HG03520 (cell line): ENCODE results near the gene VPS51.
"Not testable (repeated sequence)": the region's sequence is repeated elsewhere in the genome, so short reads cannot be mapped to it uniquely, and the experiment has no call there.

Experiments
- ATAC-seq: cut with Tn5 transposase; IDR thresholded peaks from one replicate; pipeline ENCODE4 v1.9.1; 2021; ENCODE audit warnings: mild to moderate bottlenecking, moderate library complexity; ENCODE audit not compliant: unreplicated experiment

The VPS51 gene

DNA sequence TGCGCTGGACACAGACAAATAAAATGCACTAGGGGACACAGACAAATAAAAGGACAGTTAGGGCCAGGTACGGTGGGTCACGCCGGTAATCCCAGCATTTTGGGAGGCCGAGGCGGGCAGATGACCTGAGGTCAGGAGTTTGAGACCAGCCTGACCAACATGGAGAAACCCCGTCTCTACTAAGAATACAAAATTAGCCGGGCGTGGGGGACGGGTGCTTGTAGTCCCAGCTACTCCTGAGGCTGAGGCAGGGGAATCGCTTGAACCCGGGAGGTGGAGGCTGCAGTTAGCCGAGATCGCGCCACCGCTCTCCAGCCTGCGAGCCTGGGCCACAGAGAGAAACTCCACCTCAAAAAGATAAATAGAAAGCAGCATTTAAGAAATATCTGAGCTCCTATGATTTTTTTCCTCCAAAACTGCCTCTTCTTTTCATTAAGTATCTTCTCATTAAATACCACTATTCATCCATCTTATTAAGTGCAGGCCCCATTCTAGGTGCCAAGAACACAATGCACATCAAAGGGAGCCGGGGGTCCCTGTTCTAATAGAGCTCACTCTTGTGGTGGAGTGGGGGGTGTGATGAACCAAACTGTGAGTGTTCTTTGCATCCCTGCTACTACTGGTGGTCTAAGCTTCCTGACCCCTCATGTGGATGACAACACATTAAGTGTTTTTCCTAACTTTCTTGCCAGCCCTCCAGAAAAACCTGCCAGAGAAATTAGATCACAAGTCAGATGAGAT lies 22.3 kb downstream of the VPS51 start:
- ATAC-seq: no peak

DNA sequence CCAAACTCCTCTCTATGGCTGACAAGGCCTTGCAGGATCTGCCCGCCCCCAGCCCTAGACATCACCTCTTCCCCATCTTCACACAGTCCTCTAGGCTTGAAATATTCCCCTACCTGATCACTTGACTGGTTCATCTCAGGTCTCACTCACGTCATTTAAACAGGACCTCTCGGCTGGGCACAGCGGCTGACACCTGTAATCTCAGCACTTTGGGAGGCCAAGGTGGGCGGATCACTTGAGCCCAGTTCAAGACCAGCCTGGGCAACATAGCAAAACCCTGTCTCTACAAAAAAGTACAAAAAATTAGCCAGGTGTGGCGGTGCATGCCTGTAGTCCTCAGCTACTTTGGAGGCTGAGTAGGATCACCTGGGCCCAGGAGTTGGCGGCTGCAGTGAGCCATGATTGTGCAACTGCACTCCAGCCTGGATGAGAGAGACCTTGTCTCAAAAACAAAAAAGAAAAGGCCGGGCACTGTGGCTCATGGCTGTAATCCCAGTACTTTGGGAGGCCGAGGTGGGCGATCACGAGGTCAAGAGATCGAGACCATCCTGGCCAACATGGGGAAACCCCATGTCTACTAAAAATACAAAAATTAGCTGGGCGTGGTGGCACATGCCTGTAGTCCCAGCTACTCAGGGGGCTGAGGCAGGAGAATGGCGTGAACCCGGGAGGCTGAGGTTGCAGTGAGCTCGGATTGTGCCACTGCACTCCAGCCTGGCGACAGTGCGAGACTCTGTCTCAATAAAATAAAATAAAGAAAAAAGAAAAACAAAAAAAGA lies 23.1 kb downstream of the VPS51 start:
- ATAC-seq: not testable (repeated sequence)

DNA sequence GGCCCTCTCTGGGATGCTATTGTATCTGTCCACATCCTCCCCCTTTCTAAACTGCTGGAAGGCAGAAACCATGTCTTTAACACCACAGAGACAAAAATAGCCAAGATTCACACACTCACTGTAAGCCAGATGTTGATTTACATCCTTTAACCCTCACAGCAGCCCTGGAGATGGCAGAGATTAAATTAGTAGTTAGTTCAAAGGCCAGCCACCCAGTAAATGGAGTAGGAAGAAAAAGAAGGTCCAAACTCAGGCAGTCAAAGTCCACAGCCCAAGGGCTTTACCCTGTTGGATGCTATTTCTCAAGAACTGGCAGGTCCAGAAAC lies 23.6 kb downstream of the VPS51 start:
- no peak for ATAC-seq

DNA sequence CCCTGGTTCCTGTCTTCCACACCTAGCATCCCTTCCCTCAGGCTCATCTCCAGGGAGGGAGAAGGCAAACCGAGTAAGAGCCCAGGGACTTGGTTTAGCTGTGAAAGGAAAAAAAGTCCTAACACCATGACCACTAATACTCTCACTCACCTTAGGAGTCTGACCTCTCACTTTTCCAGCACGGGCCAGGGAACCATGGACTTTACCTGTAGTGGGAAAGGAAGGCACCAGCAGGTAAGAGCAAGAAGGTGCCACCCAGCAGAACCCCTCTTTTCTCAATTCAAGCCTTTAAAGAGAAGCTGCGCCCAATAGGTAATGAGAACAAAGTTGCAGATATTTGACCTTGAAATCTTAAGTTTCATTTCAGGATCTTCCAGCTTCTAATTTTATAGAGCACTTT lies 24.8 kb downstream of the VPS51 start:
- no peak for ATAC-seq

DNA sequence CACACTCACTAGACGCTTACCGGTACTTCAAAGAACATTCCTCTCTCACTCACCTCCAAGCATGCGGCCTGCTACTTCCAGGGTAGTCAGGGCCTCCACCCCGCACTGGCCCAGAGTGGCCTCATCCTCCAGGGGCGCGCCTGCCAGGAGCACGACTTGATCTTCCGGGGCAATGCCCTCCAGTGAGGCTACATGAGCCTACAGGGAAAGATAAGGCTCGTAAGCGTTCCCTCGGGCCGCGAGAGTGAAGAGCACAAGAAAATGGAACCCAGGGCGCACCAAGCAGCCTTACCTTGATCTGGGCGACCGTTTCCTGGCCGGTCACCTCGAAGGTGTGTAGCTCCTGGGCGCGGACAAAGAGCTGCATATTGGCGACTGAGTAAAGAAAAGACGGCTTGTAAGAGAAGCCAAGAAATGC lies 25.4 kb downstream of the VPS51 start:
- no peak for ATAC-seq

DNA sequence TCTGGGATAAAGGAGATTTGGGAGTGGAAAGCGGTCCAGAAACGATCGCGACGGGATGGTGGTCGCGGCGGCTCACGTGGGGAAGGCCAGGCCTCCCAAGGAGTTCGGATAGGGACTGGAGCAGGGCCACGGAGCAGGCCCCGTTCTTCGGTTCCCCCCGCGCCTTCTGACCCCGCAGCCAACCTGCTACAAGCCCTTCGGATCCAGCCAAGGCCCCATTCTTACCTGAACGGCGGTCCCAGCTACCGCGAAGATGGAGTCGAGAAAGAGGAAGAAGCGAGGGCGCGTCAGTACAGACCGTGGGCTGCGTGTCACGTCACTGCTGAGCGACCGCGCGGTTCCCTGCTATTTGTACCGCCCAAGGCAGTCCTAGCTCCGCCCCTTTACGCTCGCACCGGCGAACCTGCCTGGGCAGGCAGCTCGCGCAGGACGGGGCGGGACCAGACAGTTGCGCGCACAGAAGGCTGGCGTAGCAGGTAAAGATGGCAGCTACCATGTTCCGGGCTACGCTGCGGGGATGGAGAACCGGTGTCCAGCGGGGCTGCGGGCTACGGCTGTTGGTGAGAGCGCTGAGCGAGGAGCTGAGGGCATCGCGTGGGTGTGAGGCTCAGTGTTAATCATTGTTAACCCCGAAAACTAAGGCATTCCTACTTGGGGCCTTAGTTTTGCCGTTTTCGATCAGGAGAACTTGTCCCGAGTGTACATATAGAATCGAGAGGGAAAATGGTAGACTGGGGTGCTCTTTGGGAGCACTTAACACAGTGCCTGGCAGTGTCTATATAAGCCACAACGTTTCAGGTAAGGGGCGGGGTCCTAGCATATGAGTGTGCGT lies 26.1 kb downstream of the VPS51 start, which contains the start of the genes FAU and MRPL49:
FAU (minus strand) TSS at position 270 of the 832 bp plus-strand sequence. CDS start 321 bp downstream, outside the sequence.
MRPL49 (plus strand) TSS at position 457 of the 832 bp plus-strand sequence; CDS start at position 483, 26 bp downstream.
- peak; percentile 64 for ATAC-seq

DNA sequence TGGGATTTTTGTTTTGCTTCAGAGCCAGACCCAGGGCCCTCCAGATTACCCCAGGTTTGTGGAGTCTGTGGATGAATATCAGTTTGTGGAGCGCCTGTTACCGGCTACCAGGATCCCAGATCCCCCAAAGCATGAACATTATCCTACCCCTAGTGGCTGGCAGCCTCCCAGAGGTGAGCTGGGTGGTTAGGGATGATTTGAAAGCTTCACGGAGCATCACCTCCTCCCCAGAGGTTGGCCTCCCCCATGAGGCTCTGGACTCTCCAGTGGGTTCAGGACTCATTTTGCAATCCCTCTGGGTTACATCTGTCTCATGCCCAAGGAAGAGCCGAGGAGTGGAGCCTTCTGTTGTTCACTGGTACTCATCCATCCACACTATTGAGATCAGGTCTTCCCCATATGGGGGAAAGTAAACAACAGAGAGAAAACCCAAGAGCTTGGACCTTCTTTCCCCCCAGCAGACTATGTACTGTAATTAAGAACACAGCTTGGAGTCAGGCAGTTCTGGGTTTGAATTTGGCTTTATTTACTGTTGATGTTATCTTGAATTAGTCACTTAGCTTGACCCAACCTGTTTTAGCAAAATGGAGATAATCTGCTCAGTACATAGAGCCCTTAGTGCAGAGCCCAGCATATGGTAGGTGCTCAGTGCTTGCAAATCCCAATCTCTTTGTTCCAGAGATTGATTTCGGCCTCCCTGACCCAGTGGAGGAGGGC lies 28.6 kb downstream of the VPS51 start:
- no peak for ATAC-seq

DNA sequence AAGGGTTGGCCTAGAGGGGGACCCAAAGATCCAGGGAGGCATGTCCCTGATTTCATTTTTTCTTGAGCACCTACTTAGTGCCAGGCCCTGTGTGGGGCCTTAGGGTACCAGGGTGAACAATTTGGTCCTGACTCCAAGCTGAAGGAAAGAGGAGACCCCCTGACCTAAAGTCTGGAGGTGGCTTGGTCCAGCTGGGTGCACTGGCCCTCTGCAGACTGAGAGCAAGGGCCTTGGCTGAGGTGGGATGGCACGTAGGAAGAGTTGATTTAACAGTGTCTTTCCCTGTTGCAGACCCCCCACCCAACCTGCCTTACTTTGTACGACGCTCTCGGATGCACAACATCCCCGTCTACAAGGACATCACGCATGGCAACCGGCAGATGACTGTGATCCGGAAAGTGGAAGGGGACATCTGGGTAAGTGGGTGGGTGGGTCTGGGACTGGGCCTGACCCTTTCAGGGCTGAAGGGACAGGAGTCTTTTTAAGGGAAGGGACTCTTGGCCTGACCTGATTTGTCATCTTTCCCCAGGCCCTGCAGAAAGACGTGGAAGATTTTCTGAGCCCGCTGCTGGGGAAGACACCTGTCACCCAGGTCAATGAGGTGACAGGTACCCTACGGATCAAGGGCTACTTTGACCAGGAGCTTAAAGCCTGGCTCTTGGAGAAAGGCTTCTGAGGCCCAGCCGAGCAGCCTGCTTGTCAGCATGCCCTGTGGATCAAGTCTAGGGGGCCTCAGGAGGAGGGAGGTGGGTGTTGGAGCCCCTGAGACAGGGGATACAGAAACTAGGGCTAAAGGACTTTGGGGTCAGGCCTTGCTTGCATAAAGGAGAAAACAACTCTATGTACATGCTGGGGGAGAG lies 29.4 kb downstream of the VPS51 start:
- ATAC-seq: no peak

DNA sequence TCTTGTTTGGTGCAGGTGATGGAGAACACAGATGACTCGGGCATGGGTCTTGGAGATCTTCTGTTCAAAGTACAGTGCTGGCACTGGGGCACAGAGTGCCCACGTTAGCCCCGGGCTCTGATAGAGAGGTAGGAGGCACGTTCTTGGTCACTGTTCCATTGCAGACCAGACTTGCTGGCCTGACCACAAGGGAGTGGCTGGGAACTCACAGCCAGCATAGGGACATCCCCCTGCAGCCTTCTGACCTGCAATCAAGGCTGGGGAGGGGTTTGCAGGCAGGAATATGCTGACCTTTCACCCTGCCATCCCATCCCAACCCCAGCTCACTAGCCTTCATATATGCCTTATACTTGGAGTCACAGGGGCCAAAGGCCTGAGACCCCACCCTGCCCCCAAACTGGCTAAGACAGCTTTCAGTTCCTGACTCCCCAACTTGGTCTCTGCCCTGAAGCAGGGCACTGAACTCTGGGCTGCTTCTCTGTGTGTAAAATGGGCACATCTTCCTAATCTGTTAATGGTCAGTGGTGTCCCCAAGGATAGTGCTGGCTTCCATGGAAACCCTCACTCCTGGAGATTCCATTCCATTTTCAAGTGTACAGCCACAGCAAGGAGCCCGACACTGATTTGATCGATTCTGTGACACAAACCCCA lies 30.7 kb downstream of the VPS51 start:
- ATAC-seq: no peak

DNA sequence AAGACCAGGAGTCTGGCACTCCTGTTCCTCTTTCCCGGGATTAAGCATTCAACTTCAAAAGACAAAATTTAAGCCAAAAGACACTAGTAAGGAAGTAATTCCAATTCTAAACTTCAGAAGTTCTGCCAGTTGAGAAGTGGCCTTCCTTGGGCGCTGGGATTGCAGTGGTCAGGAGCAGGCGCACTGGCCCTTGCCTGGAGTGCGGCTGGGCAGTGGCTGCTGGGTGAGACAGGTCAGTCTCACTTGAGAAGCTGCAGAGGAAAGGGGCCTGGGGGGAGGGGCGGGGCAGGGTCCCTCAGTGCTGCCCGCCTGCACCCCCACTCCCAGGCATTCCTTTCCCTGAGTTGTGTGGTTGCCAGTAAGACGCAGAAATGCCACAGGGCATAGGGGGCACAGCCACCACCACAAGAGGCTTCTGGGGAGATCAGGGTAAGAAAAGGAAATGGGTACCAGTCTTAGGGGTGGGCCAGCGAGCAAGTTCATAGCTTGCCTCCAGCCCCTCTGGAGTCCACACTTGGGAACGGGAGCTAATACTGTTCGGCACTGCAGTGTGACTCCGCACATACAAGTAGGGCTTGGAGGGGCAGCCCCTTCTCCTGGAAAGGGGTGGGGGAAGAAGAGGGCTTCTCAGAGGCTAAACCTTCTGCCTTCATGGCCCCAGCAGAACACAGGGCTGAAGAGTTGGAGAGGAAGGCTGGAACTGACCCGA lies 31.6 kb downstream of the VPS51 start:
- no peak for ATAC-seq

DNA sequence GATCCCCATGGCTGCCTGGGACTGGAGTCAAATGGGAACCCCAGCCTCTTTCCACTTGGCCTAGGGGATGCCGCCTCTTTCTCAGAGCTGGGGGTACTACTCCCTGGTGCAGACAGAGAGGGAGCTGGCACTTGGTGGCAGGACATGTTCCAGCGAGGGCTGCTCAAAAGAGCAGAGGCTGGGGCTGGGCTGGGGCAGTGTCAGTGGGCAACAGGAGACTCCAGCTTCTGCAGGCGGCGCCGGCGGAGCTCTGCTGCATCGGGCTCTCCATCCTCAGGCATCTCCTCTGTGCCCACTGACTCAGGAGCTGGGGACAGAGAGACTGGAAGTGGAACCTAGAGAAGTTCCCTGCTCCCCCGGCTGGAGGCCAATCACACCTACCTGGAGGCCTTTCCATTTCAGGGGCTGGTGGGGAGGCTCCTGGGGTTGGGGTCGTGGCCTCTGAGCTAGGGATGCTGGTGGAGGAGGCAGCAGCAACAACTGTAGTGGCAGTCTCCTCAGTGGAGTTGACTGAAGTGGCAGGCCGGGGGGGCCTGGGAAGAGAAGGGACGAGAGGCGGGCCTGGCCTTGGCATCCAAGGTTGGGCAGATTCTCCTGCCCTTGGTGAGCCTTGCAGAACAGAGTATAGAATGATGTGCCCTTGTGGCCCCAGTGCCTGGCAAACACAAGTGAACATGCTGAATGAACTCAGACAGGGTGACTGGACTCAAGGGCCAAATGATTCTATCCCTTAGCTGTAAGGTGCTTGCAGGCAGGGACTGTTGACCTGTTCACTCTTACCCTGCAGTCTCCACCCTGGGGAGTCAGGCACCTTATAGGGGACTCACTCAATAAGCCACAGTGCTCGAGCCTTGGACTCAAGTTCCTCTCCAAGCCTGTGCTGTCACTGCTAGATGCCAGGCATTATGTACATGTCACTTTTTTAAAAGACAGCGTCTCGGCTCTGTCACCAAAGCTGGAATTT lies 32.5 kb downstream of the VPS51 start:
- ATAC-seq: no peak

DNA sequence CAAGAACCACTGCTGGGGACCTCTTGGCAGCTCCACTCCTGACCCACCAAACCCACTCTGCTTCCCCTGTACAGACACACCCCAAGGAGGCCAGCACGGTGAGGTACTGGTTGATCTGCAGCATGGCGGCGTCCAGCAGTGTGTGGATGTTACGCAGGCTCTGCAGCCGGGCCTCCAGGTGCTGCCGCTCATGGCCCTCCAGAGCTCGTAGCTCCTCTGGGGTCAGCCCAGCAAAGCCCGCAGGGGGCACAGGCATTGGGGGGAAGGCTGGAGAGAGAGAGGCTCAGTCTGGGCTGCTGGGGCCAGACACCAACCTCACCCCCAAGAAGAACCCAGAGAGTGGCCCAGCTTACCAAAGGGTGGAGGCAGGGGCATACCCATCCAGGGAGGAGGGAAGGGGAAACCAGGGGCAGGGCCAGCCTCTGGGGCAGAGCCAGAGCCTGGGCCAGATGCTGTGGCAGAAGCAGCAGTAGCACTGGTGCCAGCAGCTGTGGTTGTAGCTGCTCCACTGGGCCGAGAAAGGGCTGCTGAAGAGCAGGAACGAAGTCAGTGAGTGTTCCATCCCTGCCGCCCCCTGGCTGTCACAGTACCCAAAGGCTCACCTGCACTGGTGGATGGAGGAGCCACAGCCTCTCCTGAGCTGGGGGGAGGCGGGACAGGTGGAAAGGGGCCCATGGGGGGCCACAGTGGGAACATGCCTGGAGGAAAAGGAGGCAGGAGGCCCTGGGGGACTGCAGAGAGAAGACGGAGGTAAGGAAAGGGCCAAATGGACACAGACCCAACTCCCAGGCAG lies 33.8 kb downstream of the VPS51 start:
- ATAC-seq: no peak

DNA sequence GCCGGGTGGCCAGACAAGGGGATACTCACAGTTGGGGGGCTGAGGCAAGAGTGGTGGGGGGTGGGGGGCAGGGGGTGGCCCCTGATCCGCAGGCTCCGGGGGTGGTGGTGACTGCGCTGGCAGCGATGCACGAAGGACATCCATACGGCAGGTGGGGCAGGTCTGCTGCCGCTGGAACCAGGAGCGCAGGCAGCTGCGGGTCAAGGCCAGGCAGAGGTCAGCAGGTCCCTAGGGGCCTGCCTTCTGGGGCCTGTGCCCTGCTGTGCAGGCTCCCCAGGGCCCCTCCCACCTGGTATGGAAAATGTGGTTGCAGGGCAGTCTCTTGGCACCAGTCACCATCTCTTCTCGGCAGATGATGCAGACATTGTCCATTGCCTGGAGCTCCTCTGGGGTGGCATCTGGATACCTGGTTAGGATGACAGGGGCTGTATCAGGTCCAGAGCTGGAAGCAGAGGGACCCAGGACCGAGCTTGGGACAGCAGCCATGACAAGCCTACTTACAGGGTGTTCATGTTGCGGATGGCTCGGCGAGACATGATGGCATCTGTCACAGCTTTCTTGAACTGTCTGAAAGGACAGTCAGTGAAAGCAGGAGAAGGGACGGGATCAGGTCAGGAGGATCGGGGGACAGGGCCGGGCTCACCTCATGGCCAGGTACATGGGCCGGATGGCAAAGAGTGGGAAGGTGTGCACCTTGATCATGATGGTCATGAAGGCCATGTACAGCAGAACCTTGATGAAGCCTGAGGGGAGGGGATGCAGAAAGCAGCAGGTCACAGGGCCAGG lies 34.8 kb downstream of the VPS51 start:
- no peak for ATAC-seq

DNA sequence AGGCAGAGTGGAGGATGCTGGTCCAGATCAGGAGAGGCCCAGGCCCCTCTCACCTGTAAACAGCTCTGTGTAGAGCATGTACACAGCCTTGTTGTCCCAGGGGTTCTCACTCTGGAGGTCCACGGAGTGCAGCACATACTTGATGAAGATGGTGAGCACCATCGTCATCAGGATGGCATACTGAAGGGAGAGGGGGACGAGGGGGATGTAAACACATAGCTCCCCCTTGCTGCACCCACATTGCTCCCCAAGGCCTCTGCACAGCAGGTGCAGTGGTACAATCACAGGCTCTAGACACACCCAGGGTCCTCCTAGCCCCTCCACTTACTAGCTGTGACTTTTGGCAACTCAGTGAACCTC lies 35.4 kb downstream of the VPS51 start:
- ATAC-seq: no peak

DNA sequence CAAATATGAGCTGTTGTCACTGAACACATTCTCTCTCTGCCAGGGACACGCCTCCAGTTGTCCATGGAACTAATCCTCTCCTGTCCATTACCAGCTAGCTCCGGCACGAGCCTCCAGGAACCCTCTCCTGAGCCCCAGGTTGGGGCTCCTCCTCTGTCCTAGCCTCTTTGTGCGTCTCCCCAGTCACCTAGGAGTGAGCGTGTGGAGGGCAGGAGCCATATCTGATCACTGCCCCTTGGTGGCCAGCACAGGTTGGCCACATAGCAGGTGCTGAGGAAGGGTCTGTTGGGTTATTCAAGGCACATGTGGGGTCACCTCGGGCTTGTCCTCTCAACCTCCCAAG lies 35.9 kb downstream of the VPS51 start:
- ATAC-seq: no peak
